GM03348 (cell line): ENCODE data around the gene PSMC6.
"Not testable (repeated sequence)": the region's sequence is repeated elsewhere in the genome, so short reads cannot be mapped to it uniquely, and the experiment has no call there.

Experiments
- DNase-seq: peaks from one replicate; pipeline ENCODE4 v3.0.0; 2012; ENCODE audit warnings: low spot score

Gene PSMC6

DNA sequence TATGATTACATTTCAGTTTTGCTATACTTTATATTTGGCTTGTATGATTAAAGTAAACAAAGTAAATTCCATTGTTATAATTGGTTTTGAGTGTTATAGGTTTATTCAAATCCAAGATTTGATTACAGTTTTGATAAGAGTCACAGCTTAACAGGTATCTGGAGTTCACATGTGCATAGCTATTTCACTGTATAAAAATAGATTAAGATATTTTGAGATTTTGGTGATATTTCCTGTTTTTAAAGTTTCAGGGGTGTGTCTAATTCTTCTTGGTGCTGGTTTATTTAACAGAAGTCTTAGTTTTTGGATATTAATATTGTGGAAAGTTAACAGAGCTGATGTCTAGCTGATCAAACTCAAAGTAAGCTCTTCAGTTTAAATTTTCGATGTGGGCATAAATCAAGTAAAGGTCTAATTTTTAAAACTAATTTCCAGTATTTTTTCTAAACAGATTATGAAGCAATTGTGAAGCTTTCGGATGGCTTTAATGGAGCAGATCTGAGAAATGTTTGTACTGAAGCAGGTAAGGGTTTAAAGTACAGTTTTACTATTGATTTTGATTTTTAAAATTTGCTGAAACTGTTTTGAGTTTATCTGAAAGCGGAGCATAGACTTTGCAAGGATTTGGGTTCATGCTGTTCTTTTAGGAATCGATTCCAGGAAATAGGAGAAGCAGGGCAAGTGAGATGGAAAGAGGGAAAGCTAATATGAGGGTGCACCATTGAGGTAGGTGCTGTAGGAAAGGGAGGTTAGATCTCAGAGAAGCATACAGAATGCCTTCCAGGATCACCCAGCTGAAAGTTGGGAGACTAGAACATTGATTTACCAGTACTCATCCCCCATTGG lies 16.7 kb downstream of the PSMC6 start:
- no peak for DNase-seq

DNA sequence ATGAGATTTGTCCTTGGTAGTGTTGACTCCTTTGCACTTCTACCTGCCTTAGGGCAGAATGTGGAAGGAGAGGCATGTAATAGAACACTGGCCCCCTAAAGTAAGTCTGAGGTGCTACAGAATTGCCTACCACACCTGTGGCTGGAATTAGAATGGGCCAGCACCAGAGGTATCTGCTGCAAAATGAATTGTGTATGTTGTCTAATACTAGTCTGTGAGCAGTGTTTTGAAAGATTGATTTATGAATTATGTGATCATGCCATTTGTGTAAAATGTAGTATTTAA lies 17.3 kb downstream of the PSMC6 start:
- DNase-seq = no peak

DNA sequence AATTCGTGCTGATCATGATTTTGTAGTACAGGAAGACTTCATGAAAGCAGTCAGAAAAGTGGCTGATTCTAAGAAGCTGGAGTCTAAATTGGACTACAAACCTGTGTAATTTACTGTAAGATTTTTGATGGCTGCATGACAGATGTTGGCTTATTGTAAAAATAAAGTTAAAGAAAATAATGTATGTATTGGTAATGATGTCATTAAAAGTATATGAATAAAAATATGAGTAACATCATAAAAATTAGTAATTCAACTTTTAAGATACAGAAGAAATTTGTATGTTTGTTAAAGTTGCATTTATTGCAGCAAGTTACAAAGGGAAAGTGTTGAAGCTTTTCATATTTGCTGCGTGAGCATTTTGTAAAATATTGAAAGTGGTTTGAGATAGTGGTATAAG lies 20.5 kb downstream of the PSMC6 start:
- DNase-seq = not testable (repeated sequence)

DNA sequence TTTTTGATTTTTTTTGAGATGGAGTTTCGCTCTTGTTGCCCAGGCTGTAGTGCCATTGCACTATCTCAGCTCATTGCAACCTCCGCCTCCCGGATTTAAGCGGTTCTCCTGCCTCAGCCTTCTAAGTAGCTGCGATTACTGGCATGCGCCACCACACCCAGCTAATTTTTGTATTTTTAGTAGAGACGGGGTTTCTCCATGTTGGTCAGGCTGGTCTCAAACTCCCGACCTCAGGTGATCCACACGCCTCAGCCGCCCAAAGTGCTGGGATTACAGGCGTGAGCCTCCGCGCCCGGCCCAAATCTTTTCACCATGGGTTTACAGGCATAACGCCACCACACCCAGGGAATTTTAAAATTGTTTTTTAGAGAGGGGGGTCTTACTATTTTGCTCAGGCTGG lies 22.0 kb downstream of the PSMC6 start:
- not testable (repeated sequence) for DNase-seq

DNA sequence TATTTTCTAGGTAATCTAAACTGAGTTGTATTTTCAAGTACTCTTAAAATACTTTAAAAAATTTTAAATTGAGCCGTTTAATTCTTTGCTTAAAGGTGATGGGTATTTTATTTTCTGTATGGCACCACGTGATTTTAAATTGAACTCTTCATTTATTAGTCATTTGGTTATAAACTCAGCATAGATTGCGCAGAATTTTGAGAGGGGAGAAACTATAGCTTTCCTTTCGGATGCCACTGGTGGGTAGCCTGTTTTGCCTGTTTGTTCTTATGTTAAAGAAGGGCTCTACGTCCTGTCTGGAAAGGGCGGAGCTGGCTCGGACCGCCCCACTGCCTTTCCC lies 22.6 kb downstream of the PSMC6 start:
- no peak for DNase-seq

DNA sequence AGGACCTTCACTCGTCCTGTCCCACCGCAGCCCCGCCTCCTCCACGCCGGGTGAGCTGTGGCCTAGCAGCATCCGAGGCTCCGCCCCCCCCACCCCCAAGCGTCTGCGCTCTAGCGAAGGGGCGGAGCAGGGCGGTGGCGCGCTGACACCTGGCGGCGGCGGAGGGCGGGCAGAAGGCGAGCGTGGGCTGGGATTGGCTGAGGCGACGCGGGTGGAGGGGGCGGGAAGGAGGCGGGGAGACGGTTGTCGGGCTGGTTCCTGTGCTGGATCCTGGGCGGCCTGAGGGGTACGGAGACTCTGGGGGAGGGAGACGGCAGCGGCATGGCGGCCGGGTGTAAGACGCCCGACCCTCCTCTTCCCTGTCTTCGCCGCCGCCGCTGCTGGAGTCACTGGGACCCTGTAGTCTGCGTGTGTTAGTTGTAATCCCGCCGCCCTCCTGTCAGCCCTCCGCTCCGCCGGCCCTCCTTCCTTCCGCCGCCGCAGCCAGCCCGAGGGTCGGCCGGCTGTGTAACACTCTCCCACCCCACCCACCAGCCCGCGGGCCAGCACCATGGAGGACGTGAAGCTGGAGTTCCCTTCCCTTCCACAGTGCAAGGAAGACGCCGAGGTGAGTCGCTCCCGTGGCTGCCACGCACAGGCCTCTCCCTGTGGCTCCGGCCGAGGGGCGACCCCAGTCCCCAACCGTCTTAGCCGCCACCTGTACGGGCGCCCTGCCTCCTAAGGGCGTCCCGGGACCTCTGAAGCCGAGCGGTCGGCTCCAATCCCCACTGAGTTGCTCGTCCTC lies 23.1 kb downstream of the PSMC6 start, which contains the start of gene STYX:
TSS of gene STYX (plus strand) at position 242 of the 784 bp plus-strand sequence. CDS start at position 551, 309 bp downstream.
- peak; percentile 98 for DNase-seq

DNA sequence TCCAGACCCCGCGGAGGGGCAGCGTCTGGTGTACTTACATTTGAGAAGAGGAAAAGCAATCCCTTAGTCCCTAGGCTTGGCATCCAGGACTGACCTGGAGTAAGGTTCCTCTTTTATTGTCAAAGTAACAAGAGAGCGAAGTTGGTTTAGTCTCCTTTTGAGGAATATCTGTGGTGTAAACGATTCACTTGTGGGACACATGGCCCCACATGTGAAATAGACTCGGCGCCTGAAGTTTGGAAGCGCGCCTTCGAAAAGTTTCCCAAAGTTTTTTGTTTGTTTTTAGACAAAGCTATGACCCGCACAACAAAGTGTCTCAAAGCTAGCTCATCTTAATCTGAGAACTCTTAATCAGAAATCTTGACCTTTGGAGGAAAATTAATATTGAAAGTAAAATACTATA lies 23.7 kb downstream of the PSMC6 start:
- no peak for DNase-seq

DNA sequence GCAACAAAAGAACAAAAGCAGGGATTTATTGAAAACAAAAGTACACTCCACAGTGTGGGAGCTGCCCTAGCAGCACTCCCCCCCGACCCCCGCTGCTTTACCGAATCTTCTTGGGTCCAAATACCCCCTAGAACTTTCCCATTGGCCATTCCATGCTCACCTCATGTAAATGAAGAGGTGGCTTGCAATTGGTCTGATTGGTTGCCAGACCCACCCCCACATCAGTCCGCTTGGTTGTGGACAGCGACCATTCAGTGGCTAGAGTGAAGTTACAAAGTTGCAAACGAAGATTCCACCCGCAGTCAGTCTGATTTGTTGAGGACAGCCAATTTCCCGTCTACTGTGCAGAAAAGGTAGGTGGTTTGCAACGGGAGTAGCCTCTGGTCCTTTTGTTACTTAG lies 26.8 kb downstream of the PSMC6 start:
- no peak for DNase-seq

DNA sequence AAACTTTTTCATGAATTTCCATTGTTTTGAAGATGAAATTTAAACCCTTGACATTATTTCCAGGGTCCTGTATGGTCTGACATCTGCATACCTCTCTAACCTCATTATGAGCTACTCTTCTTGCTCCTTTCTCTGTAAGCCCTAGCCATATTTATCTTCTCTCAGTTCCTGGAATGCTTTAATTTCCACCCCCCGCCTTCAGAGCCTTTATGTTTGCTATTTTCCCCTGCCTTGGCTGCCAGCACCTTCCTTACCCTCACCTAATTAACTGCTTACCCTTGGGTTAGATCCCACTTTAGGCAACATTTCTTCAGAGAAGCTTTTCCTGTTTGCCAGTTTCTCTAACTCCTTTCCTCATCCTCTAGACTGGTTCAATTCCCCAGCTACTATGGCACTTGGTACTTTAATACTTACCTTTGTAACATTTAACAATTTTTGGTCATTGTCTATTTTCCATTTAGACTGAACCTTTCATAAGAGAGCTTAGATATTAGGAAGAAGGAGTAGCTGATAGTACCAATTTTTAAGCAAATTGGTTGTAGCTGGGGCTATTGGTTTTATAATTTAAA lies 29.0 kb downstream of the PSMC6 start:
- DNase-seq = no peak

DNA sequence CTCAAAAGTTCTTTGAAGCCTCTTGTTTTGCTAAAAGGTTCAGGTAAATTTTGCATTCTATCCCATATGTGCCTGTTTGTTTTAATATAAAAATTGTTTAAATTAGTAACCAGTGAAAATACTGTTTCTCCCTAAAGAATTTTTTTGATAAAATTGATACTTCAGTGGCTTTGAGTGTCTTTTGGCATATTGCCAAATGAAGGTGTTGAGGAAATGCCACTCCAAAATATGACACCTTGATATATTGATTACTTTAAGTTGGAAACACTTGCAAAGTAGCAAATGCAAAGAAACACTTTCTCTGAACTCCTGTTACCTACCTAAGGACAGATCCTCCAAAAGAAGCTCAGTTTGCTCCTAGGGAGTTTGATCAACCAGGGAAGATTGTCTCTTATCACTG lies 31.4 kb downstream of the PSMC6 start:
- no peak for DNase-seq

DNA sequence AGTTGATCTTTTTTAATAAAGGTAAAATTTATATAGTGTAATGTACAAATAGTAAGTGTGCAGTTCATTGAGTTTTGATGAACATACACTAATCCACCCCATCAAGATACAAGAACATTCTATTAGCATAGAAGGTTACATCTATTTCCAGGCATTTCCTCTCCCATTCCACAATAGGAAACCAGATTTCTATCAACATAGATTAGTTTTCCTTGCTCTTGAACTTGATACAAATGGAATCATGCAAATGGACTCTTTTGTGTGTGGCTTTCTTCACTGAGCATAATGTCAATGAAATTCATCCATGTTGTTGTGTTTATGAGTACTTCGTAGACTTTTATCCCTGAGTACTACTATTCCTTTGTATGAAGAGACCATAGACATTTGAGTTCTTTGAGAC lies 33.8 kb downstream of the PSMC6 start:
- DNase-seq = no peak

DNA sequence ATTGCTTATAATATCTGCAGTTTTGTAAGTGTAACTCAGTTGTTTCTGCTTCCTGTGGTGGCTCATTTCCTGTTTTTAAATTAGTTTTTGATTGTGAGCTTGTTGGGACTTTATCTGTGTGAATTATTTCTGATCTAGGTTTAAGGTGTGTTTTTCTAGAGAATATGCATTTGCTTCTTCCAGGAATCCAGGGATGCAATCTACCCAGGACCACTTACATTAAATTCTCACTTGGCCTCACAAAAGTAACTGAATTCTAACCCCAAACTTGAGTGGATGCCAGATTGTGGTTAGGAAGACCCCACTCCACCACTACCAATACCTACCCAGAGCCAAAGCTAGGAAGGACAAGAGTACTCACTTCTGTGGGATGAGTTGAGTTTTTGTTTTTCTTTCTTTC lies 34.9 kb downstream of the PSMC6 start:
- DNase-seq = no peak

DNA sequence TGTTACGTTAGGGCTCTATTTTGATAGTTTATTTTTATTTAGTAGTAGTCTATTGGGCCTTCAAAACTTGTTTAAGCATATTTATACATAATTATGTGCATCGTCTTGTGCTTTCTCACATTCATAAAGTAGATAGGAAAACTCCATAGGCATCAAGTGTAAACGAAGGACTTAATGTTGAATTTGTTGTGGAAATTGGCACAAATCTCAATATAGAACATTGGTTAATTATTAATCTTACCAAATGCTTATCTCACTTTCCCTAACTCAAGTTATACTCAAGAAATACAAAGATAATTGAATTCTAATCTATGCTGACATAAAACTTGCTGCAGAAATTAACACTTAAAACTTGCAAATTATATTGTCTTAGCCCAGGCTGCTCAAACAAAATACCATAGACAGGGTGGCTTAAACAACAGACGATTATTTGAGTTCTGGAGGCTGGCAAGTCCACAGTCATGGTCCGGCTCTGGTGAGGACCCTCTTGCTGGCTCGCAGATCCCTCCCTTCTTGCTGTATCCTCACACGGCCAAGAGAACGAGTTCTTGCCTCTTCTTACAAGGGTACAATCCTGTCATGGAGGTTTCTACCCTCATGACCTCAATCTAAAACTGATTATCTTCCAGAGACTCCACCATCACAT lies 41.8 kb downstream of the PSMC6 start:
- DNase-seq = no peak

DNA sequence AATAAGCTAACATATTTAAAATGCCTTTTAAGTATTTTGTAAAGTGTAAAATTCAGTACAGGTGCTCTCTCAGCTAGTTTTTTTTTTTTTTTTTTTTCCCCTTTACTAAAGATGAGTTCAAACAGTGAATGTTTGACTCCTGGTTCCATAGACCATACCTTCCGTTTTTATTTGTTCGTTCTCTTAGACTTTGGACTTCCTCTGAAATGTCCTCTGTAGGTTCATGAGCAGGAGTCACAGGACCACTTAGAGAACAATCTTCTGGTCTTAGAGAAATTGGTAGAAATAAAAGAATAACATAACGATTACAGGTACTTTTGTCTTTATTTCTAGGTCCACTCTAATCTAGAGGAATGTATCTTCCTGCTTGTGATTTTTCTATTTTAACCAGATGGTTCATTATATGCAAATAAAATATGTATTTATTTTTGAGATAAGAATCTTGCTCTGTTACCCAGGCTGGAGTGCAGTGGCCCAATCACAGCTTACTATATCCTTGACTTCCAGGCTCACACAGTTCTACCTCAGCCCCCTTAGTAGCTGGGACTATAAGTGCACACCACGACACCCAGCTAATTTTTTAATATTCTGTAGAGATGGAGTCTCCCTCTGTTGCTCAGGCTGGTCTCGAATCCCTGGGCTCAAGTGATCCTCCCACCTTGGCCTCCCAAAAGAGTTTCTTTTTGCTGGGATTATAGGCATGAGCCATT lies 48.8 kb downstream of the PSMC6 start:
- DNase-seq = no peak

DNA sequence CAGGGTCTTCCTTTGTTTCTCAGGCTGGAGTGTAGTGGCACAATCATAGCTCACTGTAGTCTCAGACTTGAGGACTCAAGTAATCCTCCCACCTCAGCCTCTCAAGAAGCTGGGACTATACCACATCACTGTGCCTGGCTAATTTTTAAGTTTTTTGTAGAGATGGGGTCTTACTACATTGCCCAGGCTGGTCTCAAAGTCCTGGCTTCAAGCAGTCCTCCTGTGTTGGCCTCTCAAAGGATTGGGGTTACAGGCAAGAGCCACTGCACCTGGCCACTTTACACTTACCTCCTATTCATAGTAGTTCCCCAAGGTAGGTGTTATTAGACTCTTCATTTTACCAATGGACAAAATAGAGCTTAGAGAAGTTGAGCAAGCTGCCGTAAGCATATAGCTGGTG lies 52.1 kb downstream of the PSMC6 start:
- no peak for DNase-seq

DNA sequence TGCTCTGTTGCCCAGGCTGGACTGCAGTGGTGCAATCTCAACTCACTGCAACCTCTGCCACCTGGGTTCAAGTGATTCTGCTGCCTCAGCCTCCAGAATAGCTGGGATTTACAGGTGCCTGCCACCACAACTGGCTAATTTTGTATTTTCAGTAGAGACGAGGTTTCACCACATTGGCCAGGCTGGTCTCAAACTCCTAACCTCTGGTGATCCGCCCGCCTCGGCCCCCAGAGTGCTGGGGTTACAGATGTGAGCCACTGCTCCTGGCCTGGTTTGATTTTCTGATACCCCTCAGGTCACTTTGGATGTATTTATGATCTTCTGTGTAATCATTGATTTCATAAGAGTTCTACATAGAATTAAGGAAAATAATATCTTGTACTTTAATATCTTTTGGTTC lies 55.9 kb downstream of the PSMC6 start:
- not testable (repeated sequence) for DNase-seq

DNA sequence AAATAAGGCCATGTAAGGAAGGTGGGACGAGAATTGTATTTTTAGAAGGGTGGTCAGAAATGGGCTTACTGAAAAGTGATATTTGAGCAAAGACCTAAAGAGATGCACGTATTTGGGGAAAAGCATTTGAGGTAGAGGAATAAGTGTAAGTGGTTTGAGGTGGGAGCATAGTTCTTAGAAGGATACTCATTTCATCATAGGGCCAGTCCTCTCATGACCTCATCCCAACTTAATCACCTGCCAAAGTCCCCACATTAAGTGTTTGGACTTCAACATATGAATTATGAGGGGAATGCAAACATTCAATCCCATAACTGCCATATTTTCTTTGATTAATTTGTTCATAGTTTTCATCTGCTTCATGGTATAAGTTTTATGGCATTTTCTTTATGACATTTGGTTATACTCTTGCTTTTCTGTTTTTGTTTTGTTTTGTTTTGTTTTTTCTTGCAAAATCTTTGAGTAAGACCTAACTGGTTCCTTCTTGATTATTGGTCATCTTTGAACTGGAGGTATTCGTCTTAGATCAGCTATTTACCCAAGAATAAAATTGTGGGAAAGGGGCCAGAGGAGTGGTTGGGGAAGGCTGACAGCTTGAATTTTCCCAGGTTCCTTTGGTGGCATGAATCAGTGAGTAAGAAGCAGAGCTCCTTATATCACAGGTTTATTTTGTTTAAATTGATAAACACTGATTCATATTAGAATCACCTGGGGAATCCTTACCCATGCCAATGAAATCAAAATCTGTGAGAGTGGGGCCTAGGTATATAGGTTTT lies 60.2 kb downstream of the PSMC6 start:
- no peak for DNase-seq

DNA sequence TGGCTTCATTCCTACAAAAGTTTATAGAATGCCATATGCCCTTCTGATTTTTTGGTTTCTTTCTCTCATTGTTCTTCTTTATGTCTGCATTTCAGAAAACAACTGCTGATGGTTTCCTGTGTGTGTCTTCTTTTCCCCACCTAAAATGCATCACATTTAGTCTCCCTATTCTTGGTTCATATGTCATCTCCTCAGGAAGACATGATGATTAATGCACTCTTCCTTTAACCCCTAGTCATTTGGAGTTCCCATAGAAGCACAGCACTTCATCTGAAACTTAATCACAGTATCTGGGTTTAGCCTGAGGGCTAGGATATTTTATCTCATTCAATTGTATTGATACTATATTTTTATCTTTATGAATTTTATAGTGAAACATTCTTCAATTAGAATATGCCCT lies 62.9 kb downstream of the PSMC6 start:
- no peak for DNase-seq

DNA sequence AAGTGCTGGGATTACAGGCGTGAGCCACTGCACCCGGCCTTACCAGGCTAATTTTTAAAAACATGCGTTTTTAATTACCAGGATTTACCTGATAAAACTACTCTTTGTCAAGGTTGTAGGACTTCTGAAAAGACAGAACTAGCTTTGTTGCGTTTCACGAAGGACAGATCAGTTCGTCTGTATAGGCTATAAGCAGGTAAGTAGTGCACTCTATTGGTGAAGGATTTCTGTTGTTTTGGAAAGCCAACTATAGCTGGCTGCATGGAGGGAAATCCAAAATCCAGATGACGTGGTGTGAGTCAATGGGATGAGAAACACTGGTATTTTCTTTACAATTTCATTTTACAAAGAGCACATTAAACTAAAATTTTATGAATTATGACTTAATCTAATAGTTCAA lies 69.8 kb downstream of the PSMC6 start:
- DNase-seq = no peak
